ENCODE data around the gene MDC1. TPM values are rescaled to one million over a fixed set of nuclear protein-coding genes. Genes with fewer than 3 reads are reported as not detected.

MDC1 gene
- polyA plus RNA-seq, 1 of the 3 experiments (the other 2 are of a cell fraction) = 10.4 TPM

DNA sequence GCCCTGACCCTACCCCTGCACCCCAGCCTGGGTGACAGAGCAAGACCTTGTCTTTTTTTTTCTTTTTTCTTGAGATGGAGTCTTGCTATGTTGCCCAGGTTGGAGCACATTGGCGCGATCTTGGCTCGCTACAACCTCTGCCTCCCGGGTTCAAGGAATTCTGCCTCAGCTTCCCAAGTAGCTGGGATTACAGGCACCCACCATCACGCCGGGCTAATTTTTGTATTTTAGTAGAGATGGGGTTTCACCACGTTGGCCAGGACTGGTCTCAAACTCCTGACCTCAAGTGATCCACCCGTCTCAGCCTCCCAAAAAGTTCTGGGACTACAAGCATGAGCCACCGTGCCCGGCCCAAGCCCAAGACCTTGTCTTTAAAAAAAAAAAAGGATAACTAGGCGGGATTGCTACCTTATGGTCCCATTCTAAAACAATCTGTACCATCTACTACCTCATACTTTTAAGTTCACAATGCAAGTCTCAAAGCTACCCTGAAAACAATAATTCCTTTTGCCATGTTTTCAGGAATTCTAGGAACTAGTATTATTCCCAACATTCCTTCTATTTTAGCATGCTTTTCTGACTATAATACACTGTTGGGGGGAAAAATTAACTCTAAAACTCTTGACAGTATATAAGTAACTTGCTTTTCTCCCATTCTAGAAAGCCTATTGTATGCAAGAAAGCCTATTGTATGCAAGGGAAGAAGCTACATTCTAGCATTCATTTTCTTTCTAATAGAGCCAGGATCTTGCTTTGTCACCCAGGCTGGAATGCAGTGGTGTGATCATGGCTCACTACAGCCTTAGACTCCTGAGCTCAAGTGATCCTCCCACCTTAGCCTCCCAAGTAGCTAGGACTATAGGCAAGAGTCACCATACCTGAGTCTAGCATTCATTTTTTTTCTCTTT lies 9.7 kb upstream of the MDC1 start:
- Histone ChIP-seq H3K27ac (ENCODE audit: low read depth in 2 of 2, low read length in 1 of 2) (peak overlapping the region in 1 of 2 experiments; percentile 62; a peak in 2 of 4 replicates), H3K9ac (no peak overlapping the region), H3K79me2 (ENCODE audit: insufficient read depth) (peaks cover 42% of the 10 kb centered on the region), H4K20me1 (ENCODE audit: insufficient read depth) (peaks cover 57% of the 10 kb centered on the region), H3K27me3 (ENCODE audit: insufficient read depth) (no peaks in the 10 kb centered on the region), H3K36me3 (replicated peaks in 1 of 2; ENCODE audit: control insufficient read depth in 1 of 2, insufficient read depth in 2 of 2, low read length in 1 of 2) (peaks cover 56 to 59% of the 10 kb centered on the region in 2 experiments), H3K9me3 (no peaks in the 10 kb centered on the region), H3F3A (replicated peaks; ENCODE audit: insufficient read depth) (peaks cover 92% of the 10 kb centered on the region), H3K9me2 (no peaks in the 10 kb centered on the region), H2AFZ (ENCODE audit: low read depth) (no peak overlapping the region), H3K4me1 (ENCODE audit: control insufficient read depth in 1 of 2, insufficient read depth in 2 of 2, low read depth in 1 of 2, low read length in 1 of 2) (peaks cover 21 to 31% of the 10 kb centered on the region in 2 experiments), H3K4me2 (no peak overlapping the region), H3K4me3 (ENCODE audit: low read depth in 2 of 2, low read length in 1 of 2) (no peak overlapping the region)
- POLR2A ChIA-PET = interaction anchor here (0.6 to 1.9 kb wide), 8 partner anchors 13 to 112 kb away, joined by 3 to 8 read pairs (median 3); partner anchors contain the start of gene DHX16
- WGBS (ENCODE audit: low lambda C conversion rate) = 95% methylated on average over 11 of the region's 11 CpGs
- CTCF ChIA-PET = interaction anchor here (1.1 to 42.4 kb wide), 4 partner anchors 10 to 186 kb away, joined by 3 to 838 read pairs (median 3); partner anchors contain the start of genes DHX16, MDC1, NRM and PPP1R18
- no peak for TF ChIP-seq RFX5 (IDR thresholded peaks at IDR 0.05; ENCODE audit: low read length)
- no peak for TF ChIP-seq TEAD4 (IDR thresholded peaks at IDR 0.05; ENCODE audit: borderline replicate concordance, insufficient read depth)
- 0 out of 2 replicates have a peak, but pooled peaks have one; percentile 15 for TF ChIP-seq SIN3A (IDR thresholded peaks at IDR 0.05; ENCODE audit: borderline replicate concordance, low read depth, low read length)
- no peak for TF ChIP-seq MXI1 (IDR thresholded peaks at IDR 0.05; ENCODE audit: low read depth, low read length)
- TF ChIP-seq RAD21 (IDR thresholded peaks at IDR 0.05; ENCODE audit: low read length) = no peak
- no peak; the same call in 1 of the 2 replicates for TF ChIP-seq JUND (IDR thresholded peaks at IDR 0.05)
- no peak for TF ChIP-seq GATA2 (CRISPR knock-in tag; IDR thresholded peaks at IDR 0.05)
- TF ChIP-seq MEF2A (IDR thresholded peaks at IDR 0.05; ENCODE audit: borderline replicate concordance, low read depth) = no peak
- TF ChIP-seq FOXJ3 (CRISPR knock-in tag; IDR thresholded peaks at IDR 0.05) = no peak
- no peak for TF ChIP-seq USF1 (IDR thresholded peaks at IDR 0.05; ENCODE audit: borderline replicate concordance, low read depth)
- TF ChIP-seq FOSL2 (IDR thresholded peaks at IDR 0.05; ENCODE audit: borderline replicate concordance, low read depth) = no peak
- no peak for TF ChIP-seq USF2 (IDR thresholded peaks at IDR 0.05; ENCODE audit: borderline replicate concordance, low read depth, low read length)
- no peak for TF ChIP-seq RCOR1 (IDR thresholded peaks at IDR 0.05; ENCODE audit: low read length)
- 0 out of 2 replicates have a peak, but pooled peaks have one; percentile 1 for TF ChIP-seq ELF1 (IDR thresholded peaks at IDR 0.05)
- peak; percentile 42; the same call in 1 of the 2 replicates for TF ChIP-seq POLR2AphosphoS5 (IDR thresholded peaks at IDR 0.05; ENCODE audit: low read depth, low read length)
- TF ChIP-seq GABPA (IDR thresholded peaks at IDR 0.05; ENCODE audit: low read depth) = no peak
- no peak for DNase-seq

Data from SK-N-SH (cell line).